Measurements from ENCODE around the gene TP73.
"Not testable (repeated sequence)": the region's sequence is repeated elsewhere in the genome, so short reads cannot be mapped to it uniquely, and the experiment has no call there.

TP73 gene

DNA sequence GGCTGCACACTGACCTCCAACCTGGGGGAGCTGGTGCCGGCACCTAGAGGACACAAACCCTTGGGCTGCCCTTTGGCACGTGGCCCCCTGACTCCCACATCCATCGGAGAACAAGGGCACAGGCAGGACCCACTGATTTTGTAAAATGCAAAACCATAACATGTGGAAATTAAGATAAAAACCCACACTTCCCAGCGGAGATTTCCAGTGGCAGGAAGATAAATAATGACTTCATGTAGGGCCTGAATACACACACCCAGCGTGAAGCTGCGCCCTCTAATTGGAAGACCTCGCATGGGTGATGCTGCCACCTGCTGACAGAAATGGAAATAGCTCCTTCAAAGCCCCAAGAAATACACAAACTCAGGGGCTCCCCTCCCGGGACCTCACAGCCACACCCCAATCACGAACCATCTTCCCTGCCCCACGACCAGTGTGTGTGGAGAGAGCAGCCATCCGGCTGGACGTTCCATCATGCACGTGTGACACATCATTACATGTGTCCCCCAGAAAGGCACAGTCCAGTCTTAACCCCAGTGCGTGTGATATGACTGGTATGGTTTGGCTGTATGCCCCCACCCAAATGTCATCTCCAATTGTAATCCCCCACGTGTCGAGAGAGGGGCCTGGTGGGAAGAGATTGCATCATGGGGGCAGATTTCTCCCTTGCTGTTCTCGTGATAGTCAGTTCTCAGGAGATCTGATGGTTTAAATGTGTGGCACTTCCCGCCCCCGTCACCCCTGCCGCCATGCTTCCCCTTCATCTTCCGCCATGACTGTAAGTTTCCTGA lies 33.2 kb upstream of the TP73 start:
- DNase-seq = peak; percentile 58

DNA sequence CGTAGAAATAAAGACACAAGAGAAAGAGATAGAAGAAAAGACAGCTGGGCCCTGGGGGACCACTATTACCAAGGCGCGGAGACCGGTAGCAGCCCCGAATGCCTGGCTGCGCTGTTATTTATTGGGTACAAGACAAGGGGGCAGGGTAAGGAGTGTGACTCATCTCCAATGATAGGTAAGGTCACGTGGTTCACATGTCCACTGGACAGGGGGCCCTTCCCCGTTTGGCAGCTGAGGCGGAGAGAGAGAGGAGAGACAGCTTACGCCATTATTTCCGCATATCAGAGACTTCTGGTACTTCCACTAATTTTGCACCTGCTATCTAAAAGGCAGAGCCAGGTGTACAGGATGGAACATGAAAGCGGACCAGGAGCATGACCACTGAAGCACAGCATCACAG lies 31.6 kb upstream of the TP73 start:
- no peak for DNase-seq

DNA sequence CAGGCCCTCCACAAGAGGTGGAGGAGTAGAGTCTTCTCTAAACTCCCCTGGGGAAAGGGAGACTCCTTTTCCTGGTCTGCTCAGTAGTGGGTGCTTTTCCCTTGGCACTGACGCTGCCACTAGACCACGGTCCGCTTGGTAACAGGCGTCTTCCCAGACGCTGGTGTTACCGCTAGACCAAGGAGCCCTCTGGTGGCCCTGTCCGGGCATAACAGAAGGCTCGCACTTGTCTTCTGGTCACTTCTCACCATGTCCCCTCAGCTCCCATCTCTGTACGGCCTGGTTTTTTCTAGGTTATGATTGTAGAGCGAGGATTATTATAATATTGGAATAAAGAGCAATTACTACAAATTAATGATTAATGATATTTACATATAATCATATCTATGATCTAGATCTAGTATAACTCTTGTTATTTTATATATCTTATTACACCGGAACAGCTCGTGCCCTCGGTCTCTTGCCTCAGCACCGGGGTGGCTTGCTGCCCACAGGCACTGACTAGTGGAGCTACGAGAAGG lies 31.1 kb upstream of the TP73 start:
- DNase-seq = not testable (repeated sequence)

DNA sequence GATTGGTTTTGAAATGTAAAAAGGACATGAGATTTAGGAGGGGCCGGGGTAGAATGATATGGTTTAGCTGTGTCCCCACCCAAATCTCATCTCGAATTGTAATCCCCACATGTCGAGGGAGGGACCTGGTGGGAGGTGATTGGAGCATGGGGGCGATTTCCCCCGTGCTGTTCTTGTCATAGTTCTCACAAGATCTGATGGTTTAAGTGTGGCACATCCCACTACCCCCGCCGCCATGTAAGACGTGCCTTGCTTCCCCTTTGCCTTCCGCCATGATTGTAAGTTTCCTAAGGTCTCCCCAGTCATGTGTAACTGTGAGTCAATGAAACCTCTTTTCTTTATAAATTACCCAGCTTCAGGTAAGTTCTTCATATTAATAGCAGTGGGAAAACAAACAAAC lies 30.2 kb upstream of the TP73 start:
- DNase-seq = not testable (repeated sequence)

DNA sequence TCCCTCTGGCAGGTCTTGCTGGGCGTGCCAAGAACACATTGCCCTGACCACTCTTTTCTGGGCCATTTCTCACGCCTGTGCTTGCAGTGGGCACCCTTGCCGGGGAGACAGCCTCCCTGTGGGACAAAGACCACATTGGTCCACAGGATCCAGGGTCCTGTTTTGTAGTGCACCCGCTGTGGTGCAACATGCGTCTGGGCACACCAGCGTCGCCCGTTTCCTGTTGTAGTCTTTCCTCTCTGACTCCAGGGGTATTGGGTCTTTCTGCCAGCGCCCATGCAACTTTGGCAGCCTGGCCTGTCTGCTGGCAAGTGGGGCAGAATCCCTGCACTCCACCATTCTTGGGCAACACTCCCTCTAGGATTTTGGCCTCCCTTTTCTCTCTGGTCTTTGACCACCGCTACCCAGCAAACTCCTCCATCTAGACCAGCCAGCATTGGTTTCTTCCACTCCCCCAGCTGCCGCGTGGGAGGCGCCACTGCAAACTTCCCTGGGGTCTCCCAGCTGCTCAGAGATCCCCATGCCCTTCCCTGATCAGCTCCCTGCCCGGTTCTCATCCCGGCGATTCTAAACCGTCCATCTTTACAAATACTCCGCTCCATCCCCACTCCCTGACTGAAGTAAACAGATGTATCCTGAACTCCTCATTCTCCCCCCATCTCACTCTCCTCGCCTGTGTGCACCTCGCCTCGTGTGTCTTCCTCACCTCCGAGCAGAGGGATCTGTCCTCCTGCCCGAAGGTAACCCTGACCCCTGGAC lies 28.7 kb upstream of the TP73 start:
- no peak for DNase-seq

DNA sequence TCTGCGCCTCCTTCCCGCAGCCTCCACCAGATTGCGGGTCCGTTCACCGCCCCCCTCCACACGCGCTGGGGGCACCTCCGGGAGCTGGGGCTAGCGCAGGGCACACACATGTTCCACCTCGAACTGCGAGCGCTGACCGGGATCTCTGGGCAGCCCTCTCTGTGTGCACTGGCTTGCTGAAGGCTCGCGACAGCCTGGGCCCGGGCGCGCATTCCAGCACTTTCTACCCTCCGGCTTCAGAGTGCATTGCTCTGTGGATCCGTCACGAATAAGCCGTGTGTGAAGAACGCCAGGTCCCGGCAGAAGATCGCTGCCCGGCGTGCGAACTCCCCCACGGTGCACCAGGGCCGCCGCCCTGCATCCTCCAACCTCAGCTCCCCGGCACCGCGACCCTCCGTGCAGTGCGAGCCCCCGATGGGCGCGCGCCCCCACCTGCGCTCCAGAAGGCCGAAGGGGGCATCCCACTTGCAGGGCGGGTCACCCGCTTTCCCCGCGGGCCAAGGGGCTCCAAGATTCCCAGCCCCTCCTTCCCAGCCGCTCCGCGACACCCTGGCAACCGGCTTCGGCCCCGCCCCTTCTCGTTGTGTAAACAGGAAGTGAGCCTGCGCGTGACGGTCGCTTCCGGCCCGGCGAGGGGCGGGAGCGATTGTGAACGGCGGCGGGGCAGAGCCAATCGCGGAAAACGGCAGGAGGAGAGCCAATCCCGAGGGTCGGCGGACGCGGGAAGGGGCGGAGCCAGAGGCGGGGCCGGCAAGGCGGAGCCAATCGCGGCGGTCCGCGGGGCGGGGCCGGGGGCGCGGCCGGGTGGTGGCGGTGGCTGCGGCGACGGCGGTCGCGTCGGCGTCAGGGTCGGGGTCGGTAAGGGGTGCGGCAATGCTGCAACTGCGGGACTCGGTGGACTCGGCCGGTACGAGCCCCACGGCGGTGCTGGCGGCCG lies 27.8 kb upstream of the TP73 start, which contains the start of gene TPRG1L:
Gene TPRG1L (plus strand): TSS at position 816 of the 937 bp plus-strand sequence. CDS start 58 bp downstream, at position 874.
- DNase-seq = peak; percentile 98

DNA sequence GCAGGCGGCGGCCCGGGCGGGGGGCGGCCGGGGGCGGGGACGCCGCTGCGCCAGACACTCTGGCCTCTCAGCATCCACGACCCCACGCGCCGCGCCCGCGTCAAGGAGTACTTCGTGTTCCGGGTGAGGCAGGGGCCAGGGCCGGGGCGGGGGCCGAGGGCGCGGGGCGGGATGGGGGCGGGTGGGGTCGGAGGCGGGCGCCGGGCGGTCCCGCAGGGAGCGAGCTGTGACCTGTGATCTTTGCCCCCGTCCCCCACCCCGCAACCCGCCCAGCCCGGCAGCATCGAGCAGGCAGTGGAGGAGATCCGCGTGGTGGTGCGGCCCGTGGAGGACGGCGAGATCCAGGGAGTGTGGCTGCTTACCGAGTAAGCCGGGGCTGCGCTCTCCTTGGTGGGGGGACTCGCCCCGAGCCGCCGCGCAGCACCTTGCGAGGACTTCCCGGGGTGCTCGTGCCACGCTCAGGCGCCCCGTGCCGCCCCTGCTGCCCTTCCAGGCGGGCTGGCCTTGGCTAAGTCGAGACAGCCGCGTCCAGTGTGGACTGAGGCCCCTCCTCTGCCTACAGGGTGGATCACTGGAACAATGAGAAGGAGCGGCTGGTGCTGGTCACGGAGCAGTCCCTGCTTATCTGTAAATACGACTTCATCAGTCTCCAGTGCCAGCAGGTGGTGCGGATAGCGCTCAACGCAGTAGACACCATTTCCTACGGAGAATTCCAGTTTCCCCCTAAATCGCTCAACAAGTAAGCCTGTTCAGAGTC lies 27.0 kb upstream of the TP73 start:
- DNase-seq = no peak

DNA sequence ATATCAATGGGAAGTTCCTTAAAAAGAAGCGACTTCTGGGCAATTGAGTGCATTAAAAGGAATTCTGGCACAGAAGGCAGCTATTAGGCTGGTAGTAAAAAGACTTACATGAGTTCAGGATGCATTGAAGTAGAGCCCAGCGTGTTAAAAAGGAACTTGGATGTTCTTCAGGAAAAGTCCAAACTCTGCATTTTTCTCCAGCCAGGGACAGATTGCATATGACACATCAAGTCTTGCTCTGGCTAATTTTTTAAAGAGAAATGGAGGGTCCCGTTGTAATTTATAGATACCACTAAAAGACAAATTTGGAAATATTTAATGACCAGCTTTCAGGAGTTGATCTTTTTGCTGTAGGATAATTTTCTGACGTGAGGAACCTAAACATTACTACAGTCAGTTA lies 26.3 kb upstream of the TP73 start:
- no peak for DNase-seq

DNA sequence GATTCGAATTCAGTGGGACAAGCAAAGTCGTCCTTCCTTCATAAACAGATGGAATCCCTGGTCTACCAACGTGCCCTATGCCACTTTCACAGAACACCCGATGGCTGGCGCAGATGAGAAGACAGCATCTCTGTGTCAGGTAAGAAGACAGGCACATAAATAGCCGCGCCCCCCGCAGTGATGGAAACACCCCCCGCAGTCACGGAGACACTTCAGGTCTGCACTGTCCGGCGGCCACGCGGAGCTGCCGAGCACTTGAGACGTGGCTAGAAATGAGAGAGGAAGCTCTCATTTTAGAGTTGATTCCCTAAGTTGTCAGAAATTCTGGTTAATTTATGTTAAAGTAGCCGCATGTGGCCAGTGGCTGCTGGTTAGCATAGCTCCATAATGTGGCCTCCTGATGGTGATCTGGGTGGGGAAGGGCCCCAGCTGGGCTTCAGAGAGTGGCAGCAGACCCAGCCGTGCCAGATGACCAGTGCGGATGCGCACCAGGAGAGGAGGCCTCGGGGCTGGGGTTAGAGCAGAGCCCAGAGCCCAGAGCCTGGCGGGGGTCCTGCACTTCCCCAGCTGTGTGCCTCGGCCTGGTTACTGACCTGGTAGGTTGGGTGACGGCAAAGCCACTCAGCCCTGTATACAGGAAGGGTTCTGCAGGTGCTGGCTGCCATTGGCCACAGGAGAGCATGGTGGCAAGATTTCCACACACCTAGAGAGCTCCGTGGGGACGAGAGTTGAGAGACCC lies 24.6 kb upstream of the TP73 start:
- no peak for DNase-seq

DNA sequence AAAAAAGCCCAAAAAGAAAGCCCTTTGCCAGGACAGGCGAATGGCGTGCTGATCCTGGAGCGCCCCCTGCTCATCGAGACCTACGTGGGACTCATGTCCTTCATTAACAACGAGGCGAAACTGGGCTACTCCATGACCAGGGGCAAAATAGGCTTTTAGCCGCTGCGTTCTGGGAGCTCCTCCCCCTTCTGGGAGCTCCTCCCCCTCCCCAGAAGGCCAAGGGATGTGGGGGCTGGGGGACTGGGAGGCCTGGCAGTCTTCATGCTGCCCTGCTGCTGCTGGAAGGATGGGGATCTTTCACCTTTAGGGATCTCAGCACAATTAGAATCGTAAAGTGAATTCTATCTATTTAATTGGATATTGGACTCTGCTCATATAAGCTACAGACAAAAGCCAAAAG lies 23.9 kb upstream of the TP73 start:
- DNase-seq = no peak

DNA sequence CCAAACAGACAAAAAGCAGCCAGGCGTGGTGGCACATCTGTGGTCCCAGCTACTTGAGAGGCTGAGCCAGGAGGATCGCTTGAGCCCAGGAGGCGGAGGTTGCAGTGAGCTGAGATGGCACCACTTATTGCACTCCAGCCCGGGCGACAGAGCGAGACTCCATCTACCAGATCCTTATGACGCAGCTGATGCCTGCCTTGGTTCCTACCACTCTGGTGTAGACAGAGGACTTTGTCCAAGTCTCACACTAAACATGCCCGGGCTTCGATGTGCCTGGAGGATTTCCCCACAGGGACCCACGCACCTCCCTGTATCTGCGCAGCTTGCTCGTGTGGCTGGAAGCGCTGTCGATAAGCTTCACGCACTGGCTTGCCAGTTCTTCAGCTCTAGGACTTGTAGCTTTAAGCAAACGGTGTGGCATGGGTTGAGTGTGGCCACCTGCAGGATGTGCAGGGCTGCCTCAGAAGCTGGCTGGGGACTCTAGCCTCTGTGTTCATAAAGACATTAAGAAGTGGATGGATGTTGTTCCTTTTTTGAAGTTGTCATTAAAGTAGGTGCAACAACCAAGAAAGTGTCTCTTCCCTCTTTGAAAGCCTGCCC lies 22.7 kb upstream of the TP73 start:
- DNase-seq = no peak

DNA sequence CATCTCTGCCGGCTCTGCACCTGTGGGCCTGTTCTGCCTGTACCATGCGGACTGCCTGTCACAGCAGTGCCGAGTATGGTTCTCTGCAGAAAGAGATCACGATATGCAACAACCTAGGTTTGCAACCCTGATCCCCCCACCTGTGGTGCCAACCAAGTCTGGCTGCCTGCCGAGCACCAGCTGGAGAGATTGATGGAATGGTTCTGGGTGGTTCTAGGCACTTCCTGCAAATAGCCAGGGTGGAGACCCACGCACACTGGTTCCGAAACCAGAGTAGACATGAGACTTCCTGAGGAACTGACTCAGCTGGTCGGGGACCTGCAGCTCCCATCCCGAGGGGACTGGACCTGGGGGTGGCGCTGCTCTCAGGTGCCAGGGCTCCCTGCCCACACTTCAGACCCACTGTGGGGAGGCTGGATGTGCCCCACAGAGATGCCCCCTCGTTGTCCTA lies 22.1 kb upstream of the TP73 start:
- DNase-seq = no peak

DNA sequence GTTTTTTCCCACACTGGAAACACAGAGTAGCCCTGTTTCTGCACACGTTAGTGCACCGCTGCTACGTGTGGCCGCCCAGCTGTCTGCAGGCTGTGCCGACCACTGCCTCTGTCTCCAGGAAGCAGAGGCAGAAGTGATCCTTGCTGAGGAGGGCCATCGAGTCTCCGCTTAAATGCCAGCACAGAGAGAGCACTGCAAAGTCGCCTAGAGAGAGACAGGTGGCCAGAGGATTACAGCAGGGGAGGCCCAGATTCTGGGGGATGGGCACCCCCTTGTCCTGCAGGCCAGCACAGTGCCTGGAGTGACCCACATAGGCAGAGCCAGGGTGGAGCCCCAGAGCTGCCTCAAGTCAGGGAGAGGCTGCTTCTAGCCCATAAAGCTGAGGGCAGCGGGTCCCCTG lies 21.4 kb upstream of the TP73 start:
- DNase-seq = no peak

DNA sequence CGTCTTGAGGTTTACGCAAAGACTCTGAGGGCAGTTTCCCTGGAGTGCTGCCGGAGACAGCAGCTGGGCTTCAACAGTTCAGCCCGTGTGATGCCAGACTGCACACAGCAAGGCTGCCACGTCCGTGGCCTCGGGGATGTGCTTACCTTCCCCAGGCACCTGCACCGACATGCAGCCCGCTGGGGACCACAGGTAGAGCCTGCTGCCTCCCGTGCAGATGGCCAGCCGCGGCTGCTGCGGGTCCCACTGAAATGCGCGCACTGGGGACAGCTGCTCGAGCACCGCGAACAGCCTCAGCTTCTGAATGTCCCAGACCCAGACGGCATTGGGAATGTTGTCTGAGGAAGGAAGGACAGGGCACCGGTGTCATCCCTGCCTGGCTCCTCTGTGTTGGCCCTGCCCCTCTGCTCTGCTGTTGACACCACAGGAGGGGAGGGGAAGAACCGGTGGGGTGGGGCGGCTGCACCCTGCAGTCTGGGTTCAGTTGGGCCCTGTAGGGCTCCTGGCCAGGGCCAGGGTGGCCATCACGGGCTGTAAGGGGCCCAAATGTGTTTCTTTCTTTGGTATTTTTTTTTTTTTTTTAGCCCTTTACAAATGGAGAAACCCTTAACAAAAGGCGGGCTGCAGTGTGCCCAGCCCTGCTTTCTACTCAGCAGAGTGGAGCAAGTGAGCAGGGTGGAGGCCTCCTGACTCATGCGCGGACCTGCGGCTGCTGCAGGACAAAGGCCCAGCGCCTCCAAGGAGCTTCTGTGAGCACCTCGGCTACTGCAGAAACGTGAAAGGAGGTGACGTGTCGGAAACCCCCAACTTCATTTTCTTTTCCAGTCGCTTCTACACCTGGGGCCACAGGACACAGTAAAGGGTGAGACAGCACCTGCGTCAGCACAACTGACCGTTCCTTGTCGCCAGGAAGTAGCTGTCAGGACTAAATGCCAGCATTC lies 20.7 kb upstream of the TP73 start:
- DNase-seq = no peak

DNA sequence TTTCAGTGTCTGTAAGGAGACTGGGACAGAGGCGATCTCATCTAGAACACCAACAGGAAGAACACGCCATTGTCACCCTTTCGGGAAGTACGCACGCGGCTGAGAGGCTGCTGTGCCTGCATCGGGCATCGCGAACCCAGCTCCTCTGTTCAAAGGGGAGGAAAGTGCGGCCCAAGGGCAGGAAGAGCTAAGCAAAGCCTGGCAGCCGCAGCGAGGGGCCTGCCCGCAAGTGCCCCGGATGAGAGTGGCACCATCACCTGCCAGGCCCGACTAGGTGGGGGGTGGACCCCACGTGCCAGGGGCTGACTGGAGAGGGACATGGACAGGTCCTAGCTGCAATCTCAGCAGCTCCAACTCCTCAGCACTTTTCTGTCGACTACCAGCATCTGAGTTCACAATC lies 20.0 kb upstream of the TP73 start:
- no peak for DNase-seq

DNA sequence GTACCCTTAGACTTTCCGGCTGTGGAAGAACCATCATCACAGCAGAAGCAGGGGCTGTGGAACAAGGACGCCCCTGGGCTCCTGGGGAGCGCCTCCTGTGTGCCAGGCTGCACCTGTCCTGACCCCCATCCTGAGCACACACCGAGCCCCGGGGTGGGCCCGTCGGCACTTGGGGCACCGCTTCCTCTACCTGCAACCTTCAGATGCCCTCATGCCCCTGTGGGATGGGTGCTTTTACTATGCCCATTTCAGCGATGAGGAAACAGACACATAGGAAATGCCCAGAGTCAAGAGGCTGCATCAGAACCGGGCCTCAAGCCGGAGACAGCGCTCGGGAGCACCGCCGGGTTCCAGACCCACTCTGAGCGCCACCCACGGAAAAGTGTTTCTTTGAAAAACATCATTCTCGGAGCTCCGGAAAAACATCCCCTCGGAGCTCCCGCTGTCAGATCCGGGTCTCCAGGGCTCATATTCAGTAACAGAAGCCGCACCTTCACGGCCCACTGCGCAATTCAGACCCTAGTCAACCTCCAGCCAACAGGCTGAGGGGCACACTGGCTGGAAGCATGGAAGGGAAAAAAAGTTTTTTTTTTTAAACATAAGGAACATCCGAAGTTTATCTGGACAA lies 19.5 kb upstream of the TP73 start:
- DNase-seq = no peak

DNA sequence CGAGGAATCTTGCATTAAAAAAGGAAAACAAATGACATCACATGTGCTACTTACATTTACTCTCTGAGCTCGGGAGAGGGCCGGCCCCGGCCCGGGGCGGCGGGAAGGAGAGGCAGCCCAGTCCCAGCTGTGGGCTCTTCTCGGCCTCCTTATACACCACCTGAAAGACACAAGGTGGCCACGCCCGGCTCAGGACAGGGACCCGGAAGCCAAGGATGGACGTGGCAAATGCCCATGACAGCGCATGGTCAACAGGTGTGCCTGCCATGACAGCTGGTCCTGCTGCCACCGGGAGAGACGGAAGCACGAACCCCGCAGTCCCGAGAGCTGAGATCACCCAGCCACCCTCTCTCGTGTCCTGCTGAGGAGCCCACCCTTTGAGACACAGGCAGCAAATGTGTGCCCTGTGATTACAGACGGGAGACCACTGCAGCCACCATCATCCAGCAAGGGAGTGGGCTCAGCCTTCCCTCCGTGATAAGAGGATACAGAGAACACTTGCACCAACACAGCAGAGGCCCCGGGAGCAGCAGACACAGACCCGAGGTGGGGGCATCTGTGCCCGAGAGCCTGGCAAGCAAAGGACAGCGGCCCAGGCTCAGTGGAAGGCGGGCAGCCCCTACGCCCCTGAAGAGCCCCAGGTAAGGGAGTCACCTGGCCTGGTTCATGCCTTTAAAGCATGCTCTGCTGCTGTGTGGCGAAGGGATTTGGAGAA lies 18.8 kb upstream of the TP73 start:
- no peak for DNase-seq

DNA sequence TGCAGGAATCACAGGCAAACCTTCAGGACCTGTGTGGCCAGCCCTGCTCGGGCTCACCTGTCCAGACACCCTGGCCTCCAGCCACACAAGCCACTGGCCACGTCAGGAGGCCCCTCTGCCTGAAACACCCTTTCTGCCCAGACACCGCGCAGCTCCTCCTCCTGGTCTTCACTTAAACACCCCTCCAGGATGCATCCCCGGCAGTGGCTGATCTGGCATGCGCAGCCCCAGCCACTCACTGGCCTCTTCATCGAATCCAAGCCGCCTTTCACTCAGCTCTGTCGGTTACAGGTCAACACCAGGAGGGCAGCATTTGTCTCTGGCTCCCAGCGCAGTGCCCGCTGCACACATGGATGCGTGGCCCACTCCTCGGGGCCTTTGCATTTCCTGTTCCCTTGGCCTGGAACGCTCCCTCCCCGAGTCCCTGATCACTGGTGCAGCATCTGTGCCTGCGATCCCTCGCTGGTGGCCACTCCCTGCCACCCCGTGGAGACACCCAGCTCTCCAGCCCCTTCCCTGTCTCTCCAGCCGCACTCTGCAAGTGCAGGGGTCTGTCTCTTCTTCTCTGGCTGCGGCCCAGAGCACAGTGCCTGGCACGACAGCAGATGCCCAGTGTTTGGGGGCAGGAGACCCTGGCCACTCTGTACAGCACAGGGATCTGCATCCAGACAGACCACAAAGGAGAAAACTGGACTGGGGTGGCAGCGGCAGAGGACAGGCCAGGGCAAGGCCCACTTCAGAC lies 18.1 kb upstream of the TP73 start:
- DNase-seq = no peak
